SK-N-SH (cell line): ENCODE results near the gene TMED9.

Experiments used
- GABPA ChIP-seq: IDR thresholded peaks from 2 replicates; pipeline ENCODE4 v1.4.0; 2012; ENCODE audit warnings: low read depth, mild to moderate bottlenecking
- POLR2AphosphoS5 ChIP-seq: IDR thresholded peaks from 2 replicates; pipeline ENCODE4 v1.6.1; 2012; ENCODE audit warnings: low read depth, low read length

GRCh38 chr5:177542816-177543465 lies 49.1 kb upstream of the TMED9 start:
- no peak for TF ChIP-seq POLR2AphosphoS5
- TF ChIP-seq GABPA = no peak
